Stomach (tissue), 9 donors: Measurements from ENCODE around the gene RASA1. TPM values are rescaled to one million over a fixed set of nuclear protein-coding genes. Genes with fewer than 3 reads are reported as not detected.

ENCODE experiments used
- DNase-seq, 2 donors: peaks; one replicate each; pipeline versions ENCODE4 v3.0.0 to v3.0.0-alpha.2; 2013 to 2019
- H3K27ac ChIP-seq, 5 donors: fragments of 200-600 bp in 4 of 5; sonication (generic) in 4 of 5; one replicate each; pipeline ENCODE4 v1.5.1; 2013 to 2019; ENCODE audit warnings: mild to moderate bottlenecking in 1 of 5, moderate library complexity in 1 of 5
- H3K27me3 ChIP-seq, 3 donors: fragments of 200-600 bp; sonication (generic); one replicate each; pipeline ENCODE4 v1.5.1; 2017 to 2019; ENCODE audit warnings: mixed run types in 1 of 3
- H3K36me3 ChIP-seq, 4 donors: fragments of 200-600 bp; sonication (generic); 1 replicate in 3 of 4; 2 replicates in 1 of 4; pipeline ENCODE4 v1.5.1; 2016 to 2019
- H3K4me1 ChIP-seq, 4 donors: fragments of 200-600 bp; sonication (generic); one replicate each; pipeline ENCODE4 v1.5.1; 2016 to 2019
- H3K4me3 ChIP-seq, 4 donors: fragments of 200-600 bp; sonication (generic) in 3 of 4; one replicate each; pipeline ENCODE4 v1.5.1; 2016 to 2019; ENCODE audit warnings: mild to moderate bottlenecking in 1 of 4
- H3K9me3 ChIP-seq, 4 donors: fragments of 200-600 bp; sonication (generic); one replicate each; pipeline ENCODE4 v1.5.1; 2016 to 2019
- CTCF ChIP-seq, 7 experiments: fragments of 450-650 bp in 4 of 7; fragments of 200-600 bp in 3 of 7; sonication (generic) in 3 of 7; IDR thresholded peaks; one replicate each; pipeline ENCODE4 v1.5.1; 2016 to 2019; ENCODE audit warnings: antibody characterized with exemption in 7 of 7, control low read depth in 2 of 7, mild to moderate bottlenecking in 1 of 7
- EP300 ChIP-seq: sonication (generic); formaldehyde crosslinking; IDR thresholded peaks from one replicate; pipeline ENCODE4 v1.6.1; 2017; ENCODE audit warnings: antibody characterized with exemption
- POLR2A ChIP-seq, 4 donors: fragments of 450-650 bp; IDR thresholded peaks; one replicate each; pipeline ENCODE4 v1.6.1; 2016; ENCODE audit warnings: antibody characterized with exemption in 4 of 4, control low read depth in 2 of 4, mild to moderate bottlenecking in 1 of 4, moderate library complexity in 1 of 4
- POLR2AphosphoS5 ChIP-seq, 3 donors: sonication (generic); formaldehyde crosslinking; IDR thresholded peaks; one replicate each; pipeline ENCODE4 v1.6.1; 2016; ENCODE audit warnings: antibody characterized with exemption in 3 of 3
- WGBS, 5 donors: extraction: QIAGEN DNeasy Blood & Tissue Kit in 3 of 5; methylation state at CpG; one replicate each; pipeline versions ENCODE4 v1.1.5 to v1.1.7; 2013 to 2018; 5-methylcytosine and 5-hydroxymethylcytosine counted together
- intact Hi-C: fragments of 100-400 bp; cut with DNase I; formaldehyde crosslinking; loops from one replicate; pipeline ENCODE4 v1.15.1; 2023; ENCODE audit warnings: low total_unique reads
- polyA plus RNA-seq, 3 donors: library from polyadenylated mRNA; stranded (reverse); fragments of 200-250 nt; gene quantifications; one replicate each; pipeline ENCODE4 v1.2.3, GENCODE V29; 2013
- total RNA-seq, 5 donors: library from RNA; depleted of rRNA; stranded (reverse); fragments of >200 nt; gene quantifications; one replicate each; pipeline versions ENCODE4 v1.1.0 to v1.2.3, GENCODE V29; 2014 to 2016
- donor health status: healthy with polysubstance abuse.
- donor health status: Bipolar disorder and iron deficiency.
- donor health status: healthy.

Gene RASA1
- total and polyA plus RNA-seq, 8 donors, result 7.3 to 89.3 (median 19.1) TPM

- WGBS, 5 donors, result 72 to 85% (median 83%) methylated on average over 2 of the region's 2 CpGs
- TF ChIP-seq POLR2AphosphoS5 (IDR thresholded peaks at IDR 0.05) (no peak), CTCF (IDR thresholded peaks at IDR 0.05) (no peak), EP300 (no peak), POLR2A (IDR thresholded peaks at IDR 0.05) (no peak)
- intact Hi-C loops, result no loop called here
- no peak overlapping the region for H3K27ac ChIP-seq
- H3K36me3 ChIP-seq, result peaks cover 22 to 70% (median 68%) of the 10 kb centered on the region in 4 donors
- DNase-seq, result no peak
- peaks cover 11 to 61% (median 19%) of the 10 kb centered on the region in 4 donors for H3K4me1 ChIP-seq
- no peaks in the 10 kb centered on the region for H3K9me3 ChIP-seq
- no peaks in the 10 kb centered on the region for H3K27me3 ChIP-seq
- no peak overlapping the region for H3K4me3 ChIP-seq
These were observed 140.5 kb downstream of the RASA1 start for GRCh38 chr5:87408204-87408603.

- H3K36me3 ChIP-seq, result peaks cover 22 to 45% (median 41%) of the 10 kb centered on the region in 4 donors
- no peaks in the 10 kb centered on the region for H3K27me3 ChIP-seq
- no peak for DNase-seq
- H3K4me3 ChIP-seq, result peak overlapping the region in 2 of 4 donors; percentile 58 to 60
- peak overlapping the region in 4 of 5 donors; percentile 93 to 99 (median 97) for H3K27ac ChIP-seq
- intact Hi-C loops, result no loop called here
- TF ChIP-seq CTCF (IDR thresholded peaks at IDR 0.05), result no peak
- 52 to 90% (median 80%) methylated on average over 1 of the region's 1 CpG for WGBS, 5 donors
- no peaks in the 10 kb centered on the region for H3K9me3 ChIP-seq
- H3K4me1 ChIP-seq, result peaks cover 11 to 52% (median 19%) of the 10 kb centered on the region in 4 donors
These were observed 143.2 kb downstream of the RASA1 start for GRCh38 chr5:87410931-87411330.

GRCh38 chr5:87411586-87411972, 143.9 kb downstream of the RASA1 start:
- peaks cover 11 to 48% (median 19%) of the 10 kb centered on the region in 4 donors for H3K4me1 ChIP-seq
- peaks cover 22 to 39% (median 34%) of the 10 kb centered on the region in 4 donors for H3K36me3 ChIP-seq
- H3K4me3 ChIP-seq, result peak overlapping the region; percentile 58 to 84 (median 62)
- intact Hi-C loops, result no loop called here
- no peak for TF ChIP-seq EP300
- no peak for TF ChIP-seq POLR2A (IDR thresholded peaks at IDR 0.05)
- no peak for TF ChIP-seq POLR2AphosphoS5 (IDR thresholded peaks at IDR 0.05)
- TF ChIP-seq CTCF (IDR thresholded peaks at IDR 0.05), result no peak
- peak overlapping the region; percentile 93 to 99 (median 96) for H3K27ac ChIP-seq
- DNase-seq, result no peak
- H3K9me3 ChIP-seq, result no peaks in the 10 kb centered on the region
- WGBS, 5 donors, result 4 to 6% (median 4%) methylated on average over 5 of the region's 5 CpGs
- no peaks in the 10 kb centered on the region for H3K27me3 ChIP-seq

GRCh38 chr5:87411973-87412629, 144.4 kb downstream of the RASA1 start:
- Histone ChIP-seq H3K4me1 (peaks cover 11 to 43% (median 19%) of the 10 kb centered on the region in 4 donors), H3K4me3 (peak overlapping the region; percentile 58 to 84 (median 62)), H3K27me3 (no peaks in the 10 kb centered on the region), H3K36me3 (peaks cover 18 to 34% (median 29%) of the 10 kb centered on the region in 4 donors), H3K9me3 (no peaks in the 10 kb centered on the region), H3K27ac (peak overlapping the region; percentile 93 to 99 (median 96))
- TF ChIP-seq EP300 (no peak), POLR2AphosphoS5 (IDR thresholded peaks at IDR 0.05) (peak in 2 of 3 donors; percentile 17 to 26), CTCF (IDR thresholded peaks at IDR 0.05) (no peak)
- 0 to 1% (median 0%) methylated on average over 29 of the region's 29 CpGs for WGBS, 5 donors
- intact Hi-C loops, result no loop called here
- peak; percentile 26 to 72 for DNase-seq
